GM12865 (cell line): ENCODE results near the gene SYN1.

Experiments
- DNase-seq: peaks from one replicate; pipeline ENCODE4 v3.0.0; 2010; ENCODE audit warnings: low read depth
- H3K4me3 ChIP-seq: 2 replicates; pipeline ENCODE4 v1.5.1; 2011; ENCODE audit warnings: mild to moderate bottlenecking, low read depth, low read length, control low read depth
- CTCF ChIP-seq: IDR thresholded peaks from 2 replicates; pipeline ENCODE4 v1.5.1; 2011; ENCODE audit warnings: low read length, control low read depth, low read depth, inconsistent platforms; ENCODE audit not compliant: insufficient read depth; ENCODE audit errors: missing control alignments

Gene SYN1

GRCh38 chrX:47539860-47540259, 79.8 kb downstream of the SYN1 start:
- DNase-seq: no peak
- no peak for TF ChIP-seq CTCF
- H3K4me3 ChIP-seq: no peak overlapping the region

GRCh38 chrX:47530049-47530448, 89.6 kb downstream of the SYN1 start:
- TF ChIP-seq CTCF: no peak
- peak; percentile 36 for DNase-seq
- no peak overlapping the region for H3K4me3 ChIP-seq

- H3K4me3 ChIP-seq: no peak overlapping the region
- no peak for TF ChIP-seq CTCF
- DNase-seq: no peak
Measured at GRCh38 chrX:47529548-47529947, 90.1 kb downstream of the SYN1 start.

GRCh38 chrX:47523713-47524166, 95.9 kb downstream of the SYN1 start:
- H3K4me3 ChIP-seq: peak overlapping the region; percentile 64
- TF ChIP-seq CTCF: no peak
- DNase-seq: no peak

- peak overlapping the region; percentile 64 for H3K4me3 ChIP-seq
- peak; percentile 72 for TF ChIP-seq CTCF
- DNase-seq: peak; percentile 82
Measured at GRCh38 chrX:47523297-47523696, 96.4 kb downstream of the SYN1 start.
